HepG2 (cell line): ENCODE data around the gene CSDE1. TPM values are rescaled to one million over a fixed set of nuclear protein-coding genes. Genes with fewer than 3 reads are reported as not detected.

Experiments
- ATAC-seq: fragments of 200-7000 bp; cut with Tn5 transposase; 3 replicates; pipeline ENCODE4 v1.9.1; 2020; ENCODE audit warnings: mild to moderate bottlenecking, moderate library complexity
- BruUV-seq: library from RNA; stranded (reverse); fragments of 400-500 nt; replicated peaks from 2 replicates; lab custom pipeline; 2021; lab: Mats Ljungman, UMichigan
- CTCF ChIA-PET: fragments of 300-600 bp; formaldehyde crosslinking; extraction: SDS; loops from one replicate; lab custom pipeline; 2021; ENCODE audit warnings: low total read pairs, inconsistent platforms, low intra/inter-chr PET ratio; lab: Yijun Ruan, JAX
- POLR2A ChIA-PET: fragments of 350-600 bp; sonication (Branson Sonifier 250); formaldehyde crosslinking; loops from one replicate; lab custom pipeline; 2020; ENCODE audit warnings: antibody characterized with exemption, inconsistent platforms; lab: Yijun Ruan, JAX
- DNase-seq: peaks from one replicate; pipeline ENCODE4 v3.0.0-alpha.2; 2015; ENCODE audit warnings: low spot score
- FAIRE-seq: peaks from 3 replicates; lab custom pipeline; 2011; peaks lifted over from hg19 to GRCh38; lab: Jason Lieb, UNC
- H2AFZ ChIP-seq: one replicate; pipeline ENCODE4 v1.6.1; 2011; ENCODE audit warnings: low read length, inconsistent platforms
- H3K27ac ChIP-seq: fragments of 300-600 bp; 3 replicates; pipeline ENCODE4 v1.8.0; 2011; ENCODE audit warnings: mixed run types, mild to moderate bottlenecking, mixed read lengths, low read length, inconsistent platforms; ENCODE audit not compliant: insufficient read depth; ENCODE audit errors: extremely low read length
- H3K27me3 ChIP-seq, 2 experiments: fragments of 200-600 bp in 1 of 2; 2 replicates in 1 of 2; 3 replicates in 1 of 2; pipeline versions ENCODE4 v1.6.0 to v1.8.0; 2011; ENCODE audit warnings: low read length in 2 of 2, mild to moderate bottlenecking in 2 of 2, moderate library complexity in 2 of 2, inconsistent platforms in 1 of 2; ENCODE audit not compliant: insufficient read depth in 2 of 2, control insufficient read depth in 1 of 2
- H3K36me3 ChIP-seq, 2 experiments: fragments of 200-600 bp in 1 of 2; replicated peaks in 1 of 2; 2 replicates in 1 of 2; 3 replicates in 1 of 2; pipeline versions ENCODE4 v1.5.1 to v1.8.0; 2011; ENCODE audit warnings: low read length in 2 of 2, inconsistent platforms in 1 of 2; ENCODE audit not compliant: insufficient read depth in 2 of 2, control insufficient read depth in 1 of 2
- H3K4me1 ChIP-seq: 2 replicates; pipeline ENCODE4 v1.5.1; 2012; ENCODE audit warnings: low read length, inconsistent platforms; ENCODE audit not compliant: insufficient read depth
- H3K4me2 ChIP-seq: 2 replicates; pipeline ENCODE4 v1.6.0; 2011; ENCODE audit warnings: low read depth, low read length, inconsistent platforms
- H3K4me3 ChIP-seq, 3 experiments: fragments of 200-600 bp in 1 of 3; sonication (generic), shearing (Covaris generic) in 1 of 3; replicated peaks in 1 of 3; 2 replicates each; pipeline ENCODE4 v1.5.1; 2011 to 2016; ENCODE audit warnings: low read length in 3 of 3, inconsistent platforms in 2 of 3, low read depth in 2 of 3, mild to moderate bottlenecking in 2 of 3, control low read depth in 1 of 3, mixed read lengths in 1 of 3; ENCODE audit not compliant: insufficient read depth in 1 of 3
- H3K79me2 ChIP-seq: one replicate; pipeline ENCODE4 v1.6.1; 2011; ENCODE audit warnings: low read length, inconsistent platforms; ENCODE audit not compliant: insufficient read depth
- H3K9ac ChIP-seq: 2 replicates; pipeline ENCODE4 v1.6.0; 2011; ENCODE audit warnings: mild to moderate bottlenecking, low read depth, low read length, inconsistent platforms; ENCODE audit not compliant: insufficient read depth
- H3K9me3 ChIP-seq: 2 replicates; pipeline ENCODE4 v1.5.1; 2012; ENCODE audit warnings: mild to moderate bottlenecking, low read length
- H4K20me1 ChIP-seq: 2 replicates; pipeline ENCODE4 v1.6.0; 2011; ENCODE audit warnings: inconsistent platforms, mild to moderate bottlenecking, low read length, moderate library complexity; ENCODE audit not compliant: insufficient read depth
- DPF2 ChIP-seq: sonication (generic); formaldehyde crosslinking; IDR thresholded peaks from 2 replicates; pipeline ENCODE4 v1.4.0; 2020; ENCODE audit warnings: mild to moderate bottlenecking, low read depth, missing genetic modification reagents, borderline replicate concordance
- LCORL ChIP-seq, 2 experiments: fragments of 450-650 bp in 1 of 2; sonication (generic) in 1 of 2; formaldehyde crosslinking in 1 of 2; IDR thresholded peaks; 2 replicates each; pipeline versions ENCODE4 v1.5.0 to v1.6.1; 2017 to 2020; ENCODE audit warnings: antibody characterized with exemption in 1 of 2, missing genetic modification reagents in 1 of 2
- NFAT5 ChIP-seq: sonication (generic); formaldehyde crosslinking; IDR thresholded peaks from 2 replicates; pipeline ENCODE4 v1.4.0; 2020; ENCODE audit warnings: missing genetic modification reagents
- PTBP1 ChIP-seq: fragments of 200-400 bp; formaldehyde crosslinking; IDR thresholded peaks from 2 replicates; pipeline ENCODE4 v1.6.1; 2018; ENCODE audit warnings: low read length, low read depth; ENCODE audit not compliant: poor library complexity, severe bottlenecking
- RARG ChIP-seq: sonication (generic); formaldehyde crosslinking; IDR thresholded peaks from 2 replicates; pipeline ENCODE4 v1.4.0; 2020; ENCODE audit warnings: low read depth, mild to moderate bottlenecking, missing genetic modification reagents
- TOPORS ChIP-seq: sonication (generic); formaldehyde crosslinking; IDR thresholded peaks from 2 replicates; pipeline ENCODE4 v1.8.0; 2023; ENCODE audit warnings: mild to moderate bottlenecking, missing genetic modification reagents
- ZFP36L2 ChIP-seq: sonication (generic); formaldehyde crosslinking; IDR thresholded peaks from 2 replicates; pipeline ENCODE4 v1.4.0; 2020; ENCODE audit warnings: missing genetic modification reagents
- ZNF224 ChIP-seq: sonication (generic); formaldehyde crosslinking; IDR thresholded peaks from 2 replicates; pipeline ENCODE4 v1.5.0; 2020; ENCODE audit warnings: mild to moderate bottlenecking, missing genetic modification reagents
- ZNF281 ChIP-seq: sonication (generic); formaldehyde crosslinking; IDR thresholded peaks from 2 replicates; pipeline ENCODE4 v1.4.0; 2020; ENCODE audit warnings: missing genetic modification reagents, borderline replicate concordance
- ZNF317 ChIP-seq: sonication (generic); formaldehyde crosslinking; IDR thresholded peaks from 2 replicates; pipeline ENCODE4 v1.5.0; 2020; ENCODE audit warnings: mild to moderate bottlenecking, missing genetic modification reagents
- ZNF333 ChIP-seq: sonication (generic); formaldehyde crosslinking; IDR thresholded peaks from 2 replicates; pipeline ENCODE4 v1.4.0; 2020; ENCODE audit warnings: mild to moderate bottlenecking, missing genetic modification reagents, borderline replicate concordance
- ZNF567 ChIP-seq: sonication (generic); formaldehyde crosslinking; IDR thresholded peaks from 2 replicates; pipeline ENCODE4 v1.8.1; 2023; ENCODE audit warnings: mild to moderate bottlenecking, missing genetic modification reagents, borderline replicate concordance
- ZNF619 ChIP-seq: sonication (generic); formaldehyde crosslinking; IDR thresholded peaks from 2 replicates; pipeline ENCODE4 v1.4.0; 2020; ENCODE audit warnings: mild to moderate bottlenecking, missing genetic modification reagents
- ZNF777 ChIP-seq: sonication (generic); formaldehyde crosslinking; IDR thresholded peaks from 2 replicates; pipeline ENCODE4 v1.4.0; 2020; ENCODE audit warnings: missing genetic modification reagents
- WGBS: methylation state at CpG from one replicate; pipeline ENCODE4 v1.1.6; 2017; ENCODE audit warnings: low lambda C conversion rate; 5-methylcytosine and 5-hydroxymethylcytosine counted together
- in situ Hi-C: cut with HindIII; loops from 2 replicates; pipeline ENCODE4 v1.10.0; 2017; ENCODE audit warnings: low pct_unique_long_range_greater_than_20kb; ENCODE audit not compliant: extremely low pct_ligation_motif_present
- intact Hi-C: fragments of 100-400 bp; cut with micrococcal nuclease; formaldehyde crosslinking; loops from one replicate; pipeline ENCODE4 v1.10.0; 2022; ENCODE audit not compliant: unreplicated experiment
- polyA plus RNA-seq, 8 experiments: library from polyadenylated mRNA; depleted of rRNA in 3 of 8; stranded (reverse) in 7 of 8; unstranded in 1 of 8; fragments of >200 nt; fragmentation: Illumina TruSeq in 4 of 8; extraction: Trizol in 4 of 8; gene quantifications; 2 replicates each; pipeline versions ENCODE4 v1.2.1 to v1.2.3, GENCODE V29; 2011 to 2016; ENCODE audit warnings: low read depth in 4 of 8, missing spikeins in 1 of 8, mixed read lengths in 1 of 8; ENCODE audit not compliant: insufficient read depth in 1 of 8
- total RNA-seq, 5 experiments: library from RNA; depleted of rRNA; stranded (reverse); fragments of >200 nt; fragmentation: Illumina TruSeq; extraction: Trizol; gene quantifications; 2 replicates each; pipeline ENCODE4 v1.2.3, GENCODE V29; 2016; ENCODE audit warnings: low read depth in 1 of 5

Gene CSDE1
- total and polyA plus RNA-seq, 2 of the 13 experiments (the other 11 are each of a cell fraction or from before 2014, with no cell fraction given), result 150 to 313 TPM

GRCh38 chr1:114780344-114781226, 22.8 kb upstream of the CSDE1 start, which contains the start of gene SIKE1:
SIKE1 (minus strand) TSS chr1:114780685; CDS start chr1:114780607, 78 bp downstream.
- H2AFZ ChIP-seq, result peak within 1 kb of the TSS; percentile 79
- peak within 1 kb of the TSS; percentile 83 for H3K9ac ChIP-seq
- peak; percentile 98 for ATAC-seq
- POLR2A ChIA-PET, result interaction anchor here (0.6 to 2.3 kb wide), 4 partner anchors 24 to 112 kb away, joined by 3 to 16 read pairs (median 8); partner anchors contain the start of genes CSDE1, DENND2C and NRAS
- FAIRE-seq, result peak; percentile 80
- CTCF ChIA-PET, result no interaction called here
- peak within 1 kb of the TSS; percentile 84 to 87 (median 84) for H3K4me3 ChIP-seq
- no peaks in the 10 kb centered on the region for H4K20me1 ChIP-seq
- H3K27ac ChIP-seq, result peak within 1 kb of the TSS; percentile 87
- no peaks in the 10 kb centered on the region for H3K9me3 ChIP-seq
- H3K27me3 ChIP-seq, result no peaks in the 10 kb centered on the region; a peak in 1 of 5 replicates
- TSS peak; percentile 95 for BruUV-seq
- 37% methylated on average over 32 of the region's 53 CpGs for WGBS
- intact Hi-C loops (loop anchor here (10.0 kb wide), 1 partner anchor 254 kb away; no protein-coding TSS in a partner anchor), in situ Hi-C loops (no loop called here)
- H3K4me1 ChIP-seq, result peaks cover 16% of the 10 kb centered on the region
- peak within 1 kb of the TSS; percentile 85 for H3K4me2 ChIP-seq
- peaks cover 21% of the 10 kb centered on the region for H3K79me2 ChIP-seq
- DNase-seq, result peak; percentile 85
- peaks cover 4 to 18% of the 10 kb centered on the region in 2 experiments; a peak in 4 of 5 replicates for H3K36me3 ChIP-seq
- TF ChIP-seq ZNF333 (CRISPR knock-in tag) (no peak), ZNF224 (CRISPR knock-in tag) (peak; percentile 95), RARG (CRISPR knock-in tag) (no peak), ZNF567 (CRISPR knock-in tag) (no peak), PTBP1 (no peak), ZFP36L2 (CRISPR knock-in tag) (no peak), LCORL (IDR thresholded peaks at IDR 0.05) (no peak), LCORL (CRISPR knock-in tag; IDR thresholded peaks at IDR 0.05) (peak; percentile 55; the same call in 1 of the 2 replicates), DPF2 (CRISPR knock-in tag) (peak; percentile 41; the same call in 1 of the 2 replicates), ZNF619 (CRISPR knock-in tag) (no peak), ZNF281 (0 out of 2 replicates have a peak, but pooled peaks have one; percentile 10), NFAT5 (CRISPR knock-in tag) (0 out of 2 replicates have a peak, but pooled peaks have one; percentile 72), ZNF317 (CRISPR knock-in tag) (0 out of 2 replicates have a peak, but pooled peaks have one; percentile 21), TOPORS (CRISPR knock-in tag) (peak; percentile 80; the same call in 1 of the 2 replicates), ZNF777 (CRISPR knock-in tag) (peak; percentile 42)
